HepG2 (cell line): ENCODE results near the gene PTPN14. TPM values are rescaled to one million over a fixed set of nuclear protein-coding genes. Genes with fewer than 3 reads are reported as not detected.
"Not testable (repeated sequence)": the region's sequence is repeated elsewhere in the genome, so short reads cannot be mapped to it uniquely, and the experiment has no call there.

ENCODE experiments used
- ATAC-seq: fragments of 200-7000 bp; cut with Tn5 transposase; 3 replicates; pipeline ENCODE4 v1.9.1; 2020; ENCODE audit warnings: mild to moderate bottlenecking, moderate library complexity
- BruUV-seq: library from RNA; stranded (reverse); fragments of 400-500 nt; replicated peaks from 2 replicates; lab custom pipeline; 2021; lab: Mats Ljungman, UMichigan
- CTCF ChIA-PET: fragments of 300-600 bp; formaldehyde crosslinking; extraction: SDS; loops from one replicate; lab custom pipeline; 2021; ENCODE audit warnings: low total read pairs, inconsistent platforms, low intra/inter-chr PET ratio; lab: Yijun Ruan, JAX
- POLR2A ChIA-PET: fragments of 350-600 bp; sonication (Branson Sonifier 250); formaldehyde crosslinking; loops from one replicate; lab custom pipeline; 2020; ENCODE audit warnings: antibody characterized with exemption, inconsistent platforms; lab: Yijun Ruan, JAX
- DNase-seq: peaks from one replicate; pipeline ENCODE4 v3.0.0-alpha.2; 2015; ENCODE audit warnings: low spot score
- FAIRE-seq: peaks from 3 replicates; lab custom pipeline; 2011; peaks lifted over from hg19 to GRCh38; lab: Jason Lieb, UNC
- H2AFZ ChIP-seq: one replicate; pipeline ENCODE4 v1.6.1; 2011; ENCODE audit warnings: low read length, inconsistent platforms
- H3K27ac ChIP-seq: fragments of 300-600 bp; 3 replicates; pipeline ENCODE4 v1.8.0; 2011; ENCODE audit warnings: mixed run types, mild to moderate bottlenecking, mixed read lengths, low read length, inconsistent platforms; ENCODE audit not compliant: insufficient read depth; ENCODE audit errors: extremely low read length
- H3K27me3 ChIP-seq, 2 experiments: fragments of 200-600 bp in 1 of 2; 2 replicates in 1 of 2; 3 replicates in 1 of 2; pipeline versions ENCODE4 v1.6.0 to v1.8.0; 2011; ENCODE audit warnings: low read length in 2 of 2, mild to moderate bottlenecking in 2 of 2, moderate library complexity in 2 of 2, inconsistent platforms in 1 of 2; ENCODE audit not compliant: insufficient read depth in 2 of 2, control insufficient read depth in 1 of 2
- H3K36me3 ChIP-seq, 2 experiments: fragments of 200-600 bp in 1 of 2; replicated peaks in 1 of 2; 2 replicates in 1 of 2; 3 replicates in 1 of 2; pipeline versions ENCODE4 v1.5.1 to v1.8.0; 2011; ENCODE audit warnings: low read length in 2 of 2, inconsistent platforms in 1 of 2; ENCODE audit not compliant: insufficient read depth in 2 of 2, control insufficient read depth in 1 of 2
- H3K4me1 ChIP-seq: 2 replicates; pipeline ENCODE4 v1.5.1; 2012; ENCODE audit warnings: low read length, inconsistent platforms; ENCODE audit not compliant: insufficient read depth
- H3K4me2 ChIP-seq: 2 replicates; pipeline ENCODE4 v1.6.0; 2011; ENCODE audit warnings: low read depth, low read length, inconsistent platforms
- H3K4me3 ChIP-seq, 3 experiments: fragments of 200-600 bp in 1 of 3; sonication (generic), shearing (Covaris generic) in 1 of 3; replicated peaks in 1 of 3; 2 replicates each; pipeline ENCODE4 v1.5.1; 2011 to 2016; ENCODE audit warnings: low read length in 3 of 3, inconsistent platforms in 2 of 3, low read depth in 2 of 3, mild to moderate bottlenecking in 2 of 3, control low read depth in 1 of 3, mixed read lengths in 1 of 3; ENCODE audit not compliant: insufficient read depth in 1 of 3
- H3K79me2 ChIP-seq: one replicate; pipeline ENCODE4 v1.6.1; 2011; ENCODE audit warnings: low read length, inconsistent platforms; ENCODE audit not compliant: insufficient read depth
- H3K9ac ChIP-seq: 2 replicates; pipeline ENCODE4 v1.6.0; 2011; ENCODE audit warnings: mild to moderate bottlenecking, low read depth, low read length, inconsistent platforms; ENCODE audit not compliant: insufficient read depth
- H3K9me3 ChIP-seq: 2 replicates; pipeline ENCODE4 v1.5.1; 2012; ENCODE audit warnings: mild to moderate bottlenecking, low read length
- H4K20me1 ChIP-seq: 2 replicates; pipeline ENCODE4 v1.6.0; 2011; ENCODE audit warnings: inconsistent platforms, mild to moderate bottlenecking, low read length, moderate library complexity; ENCODE audit not compliant: insufficient read depth
- HMG20B ChIP-seq: conservative IDR thresholded peaks from 2 replicates; pipeline ENCODE4 v1.6.1; 2016; ENCODE audit warnings: missing genetic modification reagents, missing compliant biosample characterization
- WGBS: methylation state at CpG from one replicate; pipeline ENCODE4 v1.1.6; 2017; ENCODE audit warnings: low lambda C conversion rate; 5-methylcytosine and 5-hydroxymethylcytosine counted together
- in situ Hi-C: cut with HindIII; loops from 2 replicates; pipeline ENCODE4 v1.10.0; 2017; ENCODE audit warnings: low pct_unique_long_range_greater_than_20kb; ENCODE audit not compliant: extremely low pct_ligation_motif_present
- intact Hi-C: fragments of 100-400 bp; cut with micrococcal nuclease; formaldehyde crosslinking; loops from one replicate; pipeline ENCODE4 v1.10.0; 2022; ENCODE audit not compliant: unreplicated experiment
- polyA plus RNA-seq, 8 experiments: library from polyadenylated mRNA; depleted of rRNA in 3 of 8; stranded (reverse) in 7 of 8; unstranded in 1 of 8; fragments of >200 nt; fragmentation: Illumina TruSeq in 4 of 8; extraction: Trizol in 4 of 8; gene quantifications; 2 replicates each; pipeline versions ENCODE4 v1.2.1 to v1.2.3, GENCODE V29; 2011 to 2016; ENCODE audit warnings: low read depth in 4 of 8, missing spikeins in 1 of 8, mixed read lengths in 1 of 8; ENCODE audit not compliant: insufficient read depth in 1 of 8
- total RNA-seq, 5 experiments: library from RNA; depleted of rRNA; stranded (reverse); fragments of >200 nt; fragmentation: Illumina TruSeq; extraction: Trizol; gene quantifications; 2 replicates each; pipeline ENCODE4 v1.2.3, GENCODE V29; 2016; ENCODE audit warnings: low read depth in 1 of 5

Gene PTPN14
- total and polyA plus RNA-seq, 2 of the 13 experiments (the other 11 are each of a cell fraction or from before 2014, with no cell fraction given), result 3.9 to 4.7 TPM

DNA sequence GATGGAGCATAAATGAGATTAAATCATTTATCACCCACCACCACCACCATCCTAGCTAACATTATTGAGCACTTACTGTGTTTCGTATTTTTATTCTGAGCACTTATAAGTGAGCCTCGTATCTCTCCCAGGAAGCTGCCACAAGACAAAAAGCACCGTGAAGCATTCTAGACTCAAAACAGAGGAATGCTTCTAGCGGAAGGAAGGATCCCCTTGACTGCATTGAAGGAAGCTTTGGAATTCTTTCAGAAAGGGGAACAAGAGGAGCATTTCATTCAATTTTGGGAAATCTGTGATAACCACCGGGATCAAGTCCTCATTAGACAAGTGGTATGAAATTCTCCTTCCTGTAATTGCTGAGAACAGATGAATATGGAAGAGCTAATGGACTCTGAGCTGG, 66.3 kb downstream of the PTPN14 start (continued):
- no peak for TF ChIP-seq HMG20B

- BruUV-seq, H4K20me1 ChIP-seq, CTCF ChIA-PET, H3K4me3 ChIP-seq, H3K79me2 ChIP-seq, H3K4me1 ChIP-seq, H3K9me3 ChIP-seq, H2AFZ ChIP-seq, H3K9ac ChIP-seq, H3K27ac ChIP-seq, FAIRE-seq, H3K36me3 ChIP-seq, H3K27me3 ChIP-seq, POLR2A ChIA-PET, in situ Hi-C loops, ATAC-seq, DNase-seq, H3K4me2 ChIP-seq, intact Hi-C loops: not testable (repeated sequence)
- 78% methylated on average over 13 of the region's 13 CpGs for WGBS
These were observed 68.2 kb downstream of the PTPN14 start for GRCh38 chr1:214483180-214483579.

DNA sequence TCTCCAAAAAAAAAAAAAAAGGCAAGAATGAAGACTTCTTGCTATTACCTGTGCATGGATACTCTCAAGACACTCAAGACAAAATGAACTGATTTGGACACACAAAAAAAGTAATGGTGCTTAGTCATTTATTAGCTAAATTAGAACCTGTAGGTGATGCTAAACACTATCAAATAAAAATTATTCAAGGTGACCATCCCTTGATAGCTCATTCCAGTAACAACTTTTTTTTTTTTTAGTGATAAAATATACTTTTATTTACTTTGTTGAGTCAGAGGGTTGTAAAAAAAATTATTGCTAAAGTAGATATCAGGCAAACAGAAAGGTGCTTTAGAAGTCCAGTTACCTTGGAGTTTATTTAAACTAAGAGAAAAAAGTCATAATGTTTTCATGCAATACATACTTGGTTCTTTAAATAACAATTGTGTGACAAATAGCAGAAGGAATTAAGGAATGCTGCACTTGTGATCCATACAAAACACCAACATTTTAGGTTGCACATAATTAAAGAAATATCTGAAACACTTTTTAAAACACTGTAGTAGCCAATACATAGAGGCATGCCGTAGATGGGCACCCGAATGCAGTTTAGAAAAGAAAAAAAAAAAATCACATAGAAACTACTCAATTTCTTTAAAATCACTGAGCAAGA, 69.3 kb downstream of the PTPN14 start:
- H3K4me1 ChIP-seq, ATAC-seq, H3K27ac ChIP-seq, H4K20me1 ChIP-seq, H3K79me2 ChIP-seq, in situ Hi-C loops, H3K27me3 ChIP-seq, H2AFZ ChIP-seq, H3K4me2 ChIP-seq, H3K9me3 ChIP-seq, BruUV-seq, H3K36me3 ChIP-seq, intact Hi-C loops, H3K9ac ChIP-seq, CTCF ChIA-PET, FAIRE-seq, H3K4me3 ChIP-seq, DNase-seq: not testable (repeated sequence)
- POLR2A ChIA-PET, result interaction anchor here (0.7 kb wide), 3 partner anchors 64 to 70 kb away, joined by 3 read pairs; no protein-coding TSS in a partner anchor
- 41% methylated on average over 2 of the region's 2 CpGs for WGBS
